Suprapubic skin (tissue), 4 donors: ENCODE results near the gene GRAMD4.

ENCODE experiments used
- CTCF ChIP-seq, 2 donors: fragments of 200-600 bp in 1 of 2; fragments of 450-650 bp in 1 of 2; sonication (generic) in 1 of 2; IDR thresholded peaks; one replicate each; pipeline ENCODE4 v1.5.1; 2016 to 2019; ENCODE audit warnings: antibody characterized with exemption in 2 of 2, mild to moderate bottlenecking in 1 of 2, moderate library complexity in 1 of 2
- EP300 ChIP-seq: sonication (generic); formaldehyde crosslinking; IDR thresholded peaks from one replicate; pipeline ENCODE4 v1.6.1; 2017; ENCODE audit warnings: antibody characterized with exemption
- POLR2A ChIP-seq, 2 donors: fragments of 450-650 bp; IDR thresholded peaks; one replicate each; pipeline ENCODE4 v1.6.1; 2017; ENCODE audit warnings: antibody characterized with exemption in 2 of 2, mild to moderate bottlenecking in 2 of 2, moderate library complexity in 2 of 2
- POLR2AphosphoS5 ChIP-seq, 3 donors: sonication (generic); formaldehyde crosslinking; IDR thresholded peaks; one replicate each; pipeline ENCODE4 v1.6.1; 2017; ENCODE audit warnings: antibody characterized with exemption in 3 of 3

- TF ChIP-seq POLR2A (IDR thresholded peaks at IDR 0.05): no peak
- no peak for TF ChIP-seq EP300
- TF ChIP-seq CTCF (IDR thresholded peaks at IDR 0.05): no peak
- TF ChIP-seq POLR2AphosphoS5 (IDR thresholded peaks at IDR 0.05): no peak
Measured at GRCh38 chr22:46625843-46626349, 5.7 kb downstream of the GRAMD4 start.
